PFSK-1 (cell line): ENCODE data around the gene ZBTB25.

ENCODE experiments used
- FOXP2 ChIP-seq: optimal IDR thresholded peaks from 2 replicates; pipeline ENCODE3; 2011; ENCODE audit warnings: borderline replicate concordance, control low read depth, inconsistent platforms; ENCODE audit not compliant: insufficient read depth; ENCODE audit errors: extremely low read length, extremely low read depth
- POLR2AphosphoS5 ChIP-seq: IDR thresholded peaks from 2 replicates; pipeline ENCODE4 v1.6.1; 2012; ENCODE audit warnings: low read depth, mild to moderate bottlenecking, control low read depth, low read length, moderate library complexity
- SIN3A ChIP-seq: IDR thresholded peaks from 2 replicates; pipeline ENCODE4 v1.6.1; 2012; ENCODE audit warnings: mild to moderate bottlenecking, low read length, moderate library complexity, borderline replicate concordance; ENCODE audit not compliant: insufficient read depth
- TAF1 ChIP-seq: IDR thresholded peaks from 2 replicates; pipeline ENCODE4 v1.6.1; 2012; ENCODE audit warnings: low read length, control low read depth, borderline replicate concordance; ENCODE audit not compliant: insufficient read depth
- TF ChIP-seq, protein P1 (sequence below), 2 experiments: IDR thresholded peaks; 2 replicates each; pipeline versions ENCODE4 v1.6.1 to v1.8.0; 2011 to 2012; ENCODE audit warnings: low read depth in 2 of 2, low read length in 2 of 2, control low read depth in 1 of 2, inconsistent platforms in 1 of 2, mild to moderate bottlenecking in 1 of 2, moderate library complexity in 1 of 2; ENCODE audit not compliant: insufficient read depth in 1 of 2

ZBTB25 gene

DNA sequence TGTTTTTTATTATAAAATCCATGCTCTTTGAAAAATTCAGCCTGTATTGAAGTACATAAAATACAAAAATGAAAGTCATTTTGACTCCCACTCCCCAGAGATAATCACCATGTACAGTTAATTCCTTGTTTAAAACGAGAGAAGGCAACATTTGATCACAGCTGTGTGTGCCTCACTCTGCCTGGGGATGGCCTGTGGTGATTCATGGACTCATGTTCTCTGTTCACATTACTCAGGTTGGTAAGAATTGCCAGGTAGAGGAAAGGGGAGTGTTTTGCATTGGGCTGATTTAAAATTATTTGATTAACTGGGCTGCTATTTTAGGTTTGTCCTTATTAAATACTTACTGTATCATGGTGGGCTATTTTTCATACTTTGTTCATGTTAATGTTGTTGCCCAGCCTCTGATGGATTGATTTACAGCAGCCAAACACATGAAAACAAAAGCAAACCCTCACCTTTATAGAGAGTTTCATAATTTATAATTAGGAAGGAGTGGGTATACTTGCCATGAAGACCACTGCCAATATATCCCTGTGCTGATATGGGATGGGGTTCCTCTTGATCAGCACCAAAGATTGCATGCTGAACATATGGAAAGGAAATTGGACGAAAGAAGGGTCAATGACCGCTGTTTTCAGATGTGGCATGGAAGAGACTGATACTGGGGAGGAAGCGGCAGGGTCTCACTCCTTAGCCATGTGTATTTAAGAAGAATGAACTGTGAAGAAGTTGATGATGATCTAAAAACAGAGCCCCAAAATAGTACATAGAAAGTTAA is 3.9 kb upstream of the ZBTB25 start:
- TF ChIP-seq SIN3A, result no peak
- TF ChIP-seq FOXP2, result no peak
- TF ChIP-seq POLR2AphosphoS5, result no peak
- TF ChIP-seq, protein P1, sequence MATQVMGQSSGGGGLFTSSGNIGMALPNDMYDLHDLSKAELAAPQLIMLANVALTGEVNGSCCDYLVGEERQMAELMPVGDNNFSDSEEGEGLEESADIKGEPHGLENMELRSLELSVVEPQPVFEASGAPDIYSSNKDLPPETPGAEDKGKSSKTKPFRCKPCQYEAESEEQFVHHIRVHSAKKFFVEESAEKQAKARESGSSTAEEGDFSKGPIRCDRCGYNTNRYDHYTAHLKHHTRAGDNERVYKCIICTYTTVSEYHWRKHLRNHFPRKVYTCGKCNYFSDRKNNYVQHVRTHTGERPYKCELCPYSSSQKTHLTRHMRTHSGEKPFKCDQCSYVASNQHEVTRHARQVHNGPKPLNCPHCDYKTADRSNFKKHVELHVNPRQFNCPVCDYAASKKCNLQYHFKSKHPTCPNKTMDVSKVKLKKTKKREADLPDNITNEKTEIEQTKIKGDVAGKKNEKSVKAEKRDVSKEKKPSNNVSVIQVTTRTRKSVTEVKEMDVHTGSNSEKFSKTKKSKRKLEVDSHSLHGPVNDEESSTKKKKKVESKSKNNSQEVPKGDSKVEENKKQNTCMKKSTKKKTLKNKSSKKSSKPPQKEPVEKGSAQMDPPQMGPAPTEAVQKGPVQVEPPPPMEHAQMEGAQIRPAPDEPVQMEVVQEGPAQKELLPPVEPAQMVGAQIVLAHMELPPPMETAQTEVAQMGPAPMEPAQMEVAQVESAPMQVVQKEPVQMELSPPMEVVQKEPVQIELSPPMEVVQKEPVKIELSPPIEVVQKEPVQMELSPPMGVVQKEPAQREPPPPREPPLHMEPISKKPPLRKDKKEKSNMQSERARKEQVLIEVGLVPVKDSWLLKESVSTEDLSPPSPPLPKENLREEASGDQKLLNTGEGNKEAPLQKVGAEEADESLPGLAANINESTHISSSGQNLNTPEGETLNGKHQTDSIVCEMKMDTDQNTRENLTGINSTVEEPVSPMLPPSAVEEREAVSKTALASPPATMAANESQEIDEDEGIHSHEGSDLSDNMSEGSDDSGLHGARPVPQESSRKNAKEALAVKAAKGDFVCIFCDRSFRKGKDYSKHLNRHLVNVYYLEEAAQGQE (IDR thresholded peaks at IDR 0.05; ENCODE audit: insufficient read depth in 1 of 2, low read depth in 2 of 2, low read length in 2 of 2), result no peak
- no peak for TF ChIP-seq TAF1

DNA sequence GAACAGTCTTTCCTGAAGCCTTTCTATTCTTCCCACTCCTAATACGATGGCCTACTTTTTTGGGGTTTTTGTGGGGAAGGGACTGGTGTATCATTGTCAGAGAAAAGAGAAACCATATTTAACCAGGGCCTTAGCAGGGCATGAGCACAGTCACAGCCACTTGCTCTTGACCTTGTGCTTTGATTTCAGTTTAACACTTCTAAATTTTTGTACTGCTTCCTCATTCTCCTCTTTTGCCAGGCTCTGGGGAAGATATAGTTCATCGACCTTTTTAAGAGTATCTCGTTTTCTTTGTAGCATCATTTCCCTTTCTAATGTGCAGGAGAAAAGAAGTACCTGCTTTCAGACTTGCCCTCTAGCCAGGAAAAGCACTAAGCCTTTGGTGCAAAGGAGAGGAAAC is 3.1 kb upstream of the ZBTB25 start:
- TF ChIP-seq SIN3A, result no peak

GRCh38 chr14:64504897-64505794 is 1.5 kb upstream of the ZBTB25 start:
- TF ChIP-seq POLR2AphosphoS5, result 0 out of 2 replicates have a peak, but pooled peaks have one; percentile 32
- TF ChIP-seq SIN3A, result peak; percentile 34; the same call in 1 of the 2 replicates
- TF ChIP-seq TAF1, result no peak

- TF ChIP-seq SIN3A, result no peak
- TF ChIP-seq FOXP2, result peak; percentile 33
- TF ChIP-seq, protein P1 (IDR thresholded peaks at IDR 0.05; ENCODE audit: insufficient read depth in 1 of 2, low read depth in 2 of 2, low read length in 2 of 2), result 0 out of 4 replicates have a peak, but pooled peaks of 1 of the 2 experiments have one; percentile 4
- TF ChIP-seq POLR2AphosphoS5, result peak; percentile 59
- TF ChIP-seq TAF1, result no peak
Measured at GRCh38 chr14:64504310-64504896, 765 bp upstream of the ZBTB25 start, which contains the start of gene ZBTB1. ZBTB1 (plus strand) TSS chr14:64504770; CDS start chr14:64521505, 16,735 bp downstream.

GRCh38 chr14:64502887-64503433 is 678 bp downstream of the ZBTB25 start:
- no peak for TF ChIP-seq SIN3A
- TF ChIP-seq, protein P1 (IDR thresholded peaks at IDR 0.05; ENCODE audit: insufficient read depth in 1 of 2, low read depth in 2 of 2, low read length in 2 of 2), result no peak
- TF ChIP-seq TAF1, result no peak
- no peak for TF ChIP-seq FOXP2
- TF ChIP-seq POLR2AphosphoS5, result no peak; the same call in 1 of the 2 replicates
